ENCODE measurements around the gene TPT1.
"Not testable (repeated sequence)": the region's sequence is repeated elsewhere in the genome, so short reads cannot be mapped to it uniquely, and the experiment has no call there.

DNA sequence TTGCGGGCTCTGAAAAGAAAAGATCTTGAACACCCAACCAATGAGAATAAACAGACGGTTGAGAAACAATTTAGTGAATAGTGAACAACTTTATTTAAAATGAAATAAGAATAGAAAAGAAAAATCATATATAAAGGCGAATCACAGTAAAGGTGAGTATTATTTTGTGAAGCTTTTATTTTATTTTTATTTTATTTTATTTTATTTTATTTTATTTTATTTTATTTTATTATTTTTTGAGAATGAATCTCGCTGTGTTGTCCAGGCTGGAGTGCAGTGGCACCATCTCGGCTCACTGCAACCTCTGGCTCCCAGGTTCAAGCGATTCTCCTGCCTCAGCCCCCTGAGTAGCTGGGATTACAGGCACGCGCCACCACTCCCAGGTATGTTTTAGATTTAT lies 3.1 kb upstream of the TPT1 start:
- TF ChIP-seq, protein P1, sequence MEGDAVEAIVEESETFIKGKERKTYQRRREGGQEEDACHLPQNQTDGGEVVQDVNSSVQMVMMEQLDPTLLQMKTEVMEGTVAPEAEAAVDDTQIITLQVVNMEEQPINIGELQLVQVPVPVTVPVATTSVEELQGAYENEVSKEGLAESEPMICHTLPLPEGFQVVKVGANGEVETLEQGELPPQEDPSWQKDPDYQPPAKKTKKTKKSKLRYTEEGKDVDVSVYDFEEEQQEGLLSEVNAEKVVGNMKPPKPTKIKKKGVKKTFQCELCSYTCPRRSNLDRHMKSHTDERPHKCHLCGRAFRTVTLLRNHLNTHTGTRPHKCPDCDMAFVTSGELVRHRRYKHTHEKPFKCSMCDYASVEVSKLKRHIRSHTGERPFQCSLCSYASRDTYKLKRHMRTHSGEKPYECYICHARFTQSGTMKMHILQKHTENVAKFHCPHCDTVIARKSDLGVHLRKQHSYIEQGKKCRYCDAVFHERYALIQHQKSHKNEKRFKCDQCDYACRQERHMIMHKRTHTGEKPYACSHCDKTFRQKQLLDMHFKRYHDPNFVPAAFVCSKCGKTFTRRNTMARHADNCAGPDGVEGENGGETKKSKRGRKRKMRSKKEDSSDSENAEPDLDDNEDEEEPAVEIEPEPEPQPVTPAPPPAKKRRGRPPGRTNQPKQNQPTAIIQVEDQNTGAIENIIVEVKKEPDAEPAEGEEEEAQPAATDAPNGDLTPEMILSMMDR (IDR thresholded peaks at IDR 0.05), result not testable (repeated sequence)
- TF ChIP-seq SMC3 (IDR thresholded peaks at IDR 0.05; ENCODE audit: low read depth, low read length), result not testable (repeated sequence)
